Epithelial cell of proximal tubule (primary cell): ENCODE measurements around the gene PHACTR1. TPM values are rescaled to one million over a fixed set of nuclear protein-coding genes. Genes with fewer than 3 reads are reported as not detected.

ENCODE experiments used
- DNase-seq: peaks from one replicate; pipeline ENCODE4 v3.0.0-alpha.2; 2011; ENCODE audit warnings: low read depth
- H3K4me3 ChIP-seq: 2 replicates; pipeline ENCODE4 v1.5.1; 2011; ENCODE audit warnings: low read depth, mild to moderate bottlenecking, low read length
- total RNA-seq: library from RNA; depleted of rRNA; stranded (reverse); fragments of >200 nt; gene quantifications from 2 replicates; pipeline ENCODE4 v1.2.3, GENCODE V29; 2015
- TF ChIP-seq, protein P1 (sequence below): conservative IDR thresholded peaks from 2 replicates; pipeline ENCODE4 v1.5.1; 2012; ENCODE audit warnings: low read depth, mild to moderate bottlenecking, low read length

PHACTR1 gene
- total RNA-seq, 1 donor from 2014 or later, result 0.98 TPM

DNA sequence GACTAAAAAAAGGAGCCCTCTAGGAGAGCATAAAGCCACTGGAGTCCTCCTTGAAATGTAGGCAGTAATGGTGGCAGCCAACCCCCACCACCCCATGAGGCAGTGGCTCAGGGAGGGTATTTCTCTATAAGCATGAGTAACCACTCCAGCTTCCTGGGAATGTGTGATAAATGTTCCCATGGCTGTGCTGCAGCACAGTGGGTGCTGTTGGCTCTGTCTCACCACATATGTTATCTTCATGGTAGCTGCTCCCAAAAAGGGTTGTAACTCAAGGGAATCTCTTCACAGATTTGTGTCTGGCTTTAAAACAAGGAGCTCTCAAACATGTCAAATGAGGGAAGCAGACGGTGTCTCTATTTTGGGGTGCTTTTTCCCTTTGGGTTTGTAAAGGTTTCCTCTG is 7.5 kb upstream of the PHACTR1 start:
- H3K4me3 ChIP-seq, result no peak overlapping the region
- TF ChIP-seq, protein P1, sequence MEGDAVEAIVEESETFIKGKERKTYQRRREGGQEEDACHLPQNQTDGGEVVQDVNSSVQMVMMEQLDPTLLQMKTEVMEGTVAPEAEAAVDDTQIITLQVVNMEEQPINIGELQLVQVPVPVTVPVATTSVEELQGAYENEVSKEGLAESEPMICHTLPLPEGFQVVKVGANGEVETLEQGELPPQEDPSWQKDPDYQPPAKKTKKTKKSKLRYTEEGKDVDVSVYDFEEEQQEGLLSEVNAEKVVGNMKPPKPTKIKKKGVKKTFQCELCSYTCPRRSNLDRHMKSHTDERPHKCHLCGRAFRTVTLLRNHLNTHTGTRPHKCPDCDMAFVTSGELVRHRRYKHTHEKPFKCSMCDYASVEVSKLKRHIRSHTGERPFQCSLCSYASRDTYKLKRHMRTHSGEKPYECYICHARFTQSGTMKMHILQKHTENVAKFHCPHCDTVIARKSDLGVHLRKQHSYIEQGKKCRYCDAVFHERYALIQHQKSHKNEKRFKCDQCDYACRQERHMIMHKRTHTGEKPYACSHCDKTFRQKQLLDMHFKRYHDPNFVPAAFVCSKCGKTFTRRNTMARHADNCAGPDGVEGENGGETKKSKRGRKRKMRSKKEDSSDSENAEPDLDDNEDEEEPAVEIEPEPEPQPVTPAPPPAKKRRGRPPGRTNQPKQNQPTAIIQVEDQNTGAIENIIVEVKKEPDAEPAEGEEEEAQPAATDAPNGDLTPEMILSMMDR, result no peak
- peak; percentile 13 for DNase-seq

DNA sequence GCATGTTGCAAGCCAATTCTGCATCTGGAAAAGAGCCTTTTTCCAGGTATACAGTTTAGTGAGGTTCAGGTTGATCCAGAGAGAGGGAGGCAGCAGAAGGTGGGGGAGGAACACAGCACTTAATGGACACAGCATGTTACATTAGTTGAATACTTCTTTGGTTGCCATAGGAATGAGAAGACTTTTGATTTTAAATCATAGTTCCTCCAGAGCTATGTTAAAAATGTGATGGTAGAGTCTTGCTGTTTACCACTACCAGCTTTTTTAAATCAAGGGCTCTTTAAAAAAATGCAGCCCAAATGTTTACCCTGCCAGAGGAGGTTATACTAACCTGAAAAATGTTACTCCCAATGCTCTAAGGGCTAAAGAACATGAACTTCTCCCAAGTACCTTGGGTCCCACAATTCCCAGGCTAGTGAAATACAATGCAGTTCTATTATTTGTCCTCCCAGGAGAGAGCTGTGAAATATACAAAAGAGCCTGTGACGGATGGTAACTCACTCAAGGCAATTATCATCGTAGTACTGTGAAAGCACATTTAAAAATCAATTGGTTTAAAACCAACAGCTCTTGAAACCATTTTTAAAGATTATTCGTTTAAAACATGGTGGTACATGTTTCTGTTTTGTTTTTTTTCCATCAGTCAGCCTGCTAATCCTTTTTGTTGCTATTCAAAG is 6.9 kb upstream of the PHACTR1 start:
- TF ChIP-seq, protein P1, result no peak
- DNase-seq, result no peak

DNA sequence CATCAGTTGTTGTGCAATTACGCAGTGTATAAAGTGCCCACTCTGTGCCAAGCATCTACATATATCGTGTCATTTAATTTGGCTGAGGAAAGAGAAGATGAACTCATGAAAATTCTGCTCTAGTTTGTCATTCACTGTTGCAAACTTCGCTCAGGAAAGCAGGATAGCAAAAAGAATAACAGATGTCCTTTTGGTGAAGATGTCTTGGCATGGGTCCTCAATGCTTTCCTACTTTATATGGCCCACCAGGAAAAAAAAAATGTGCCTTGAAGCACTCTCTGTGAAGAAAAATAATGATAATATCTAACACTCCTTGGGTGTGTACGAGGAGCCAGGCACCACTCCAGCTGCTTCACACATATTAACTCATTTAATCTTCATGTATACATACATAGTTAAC is 5.6 kb upstream of the PHACTR1 start:
- H3K4me3 ChIP-seq, result no peak overlapping the region
- TF ChIP-seq, protein P1, result no peak
- no peak for DNase-seq

More for the DNA sequence above, 6.9 kb upstream of the PHACTR1 start:
- H3K4me3 ChIP-seq, result no peak overlapping the region

DNA sequence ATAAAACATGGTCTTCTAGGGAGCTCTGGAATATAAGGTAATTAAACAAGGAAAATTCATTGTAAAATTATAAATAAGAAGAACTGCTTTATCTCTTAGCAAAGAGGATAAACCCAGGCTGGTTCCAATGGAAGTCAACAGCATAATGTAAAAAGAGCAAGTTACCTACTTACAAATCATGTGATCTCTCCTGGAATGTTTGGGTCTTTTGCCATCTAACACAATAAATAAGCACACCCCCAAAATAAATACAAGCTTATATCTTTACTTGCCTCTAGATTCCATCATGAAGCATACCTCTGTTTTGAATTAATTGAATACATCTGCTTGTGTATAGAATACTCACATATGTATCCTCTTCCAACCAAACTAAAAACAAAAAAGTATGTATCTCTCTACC is 2.5 kb upstream of the PHACTR1 start:
- DNase-seq, result no peak
- H3K4me3 ChIP-seq, result no peak overlapping the region
- TF ChIP-seq, protein P1, result no peak

DNA sequence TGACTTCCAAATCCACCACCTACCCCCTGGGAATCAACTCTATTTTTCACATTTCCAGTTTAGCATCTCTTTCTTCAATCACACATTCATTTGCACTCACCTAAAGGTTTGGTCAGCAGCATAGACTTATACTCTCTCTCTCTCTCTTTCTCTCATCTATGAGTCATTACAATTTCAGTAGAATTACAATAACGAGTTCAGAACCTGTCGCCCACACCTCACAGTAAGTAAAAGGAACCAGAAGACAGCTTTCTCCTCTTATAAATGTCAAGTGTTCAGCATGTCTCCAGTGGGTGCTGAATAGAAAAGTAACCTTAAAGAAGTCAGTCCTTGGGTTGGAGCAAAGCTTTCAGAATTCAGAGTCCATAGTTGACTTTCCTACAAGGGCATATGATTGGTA is 1.1 kb upstream of the PHACTR1 start:
- DNase-seq, result no peak
- TF ChIP-seq, protein P1, result no peak
- no peak overlapping the region for H3K4me3 ChIP-seq

DNA sequence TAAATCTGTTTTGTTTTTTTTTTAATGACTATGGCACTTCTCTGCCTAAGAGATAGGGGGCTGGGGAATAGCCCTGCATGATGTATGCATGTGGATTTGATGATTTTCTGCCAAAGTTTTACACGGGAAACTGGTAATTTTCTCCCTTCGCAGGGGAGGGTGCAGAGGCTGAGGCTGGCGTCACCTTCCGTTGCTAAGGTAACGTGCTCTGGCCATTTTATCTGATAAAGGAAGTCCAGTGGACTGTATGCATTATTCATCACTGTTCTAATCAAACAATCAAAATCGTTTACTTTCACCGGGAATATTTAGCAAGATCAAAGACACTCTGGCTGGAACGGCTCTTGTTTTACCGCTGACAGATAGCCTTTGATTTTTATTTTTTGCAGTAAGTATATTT is 789 bp downstream of the PHACTR1 start:
- DNase-seq, result no peak
- no peak overlapping the region for H3K4me3 ChIP-seq
- TF ChIP-seq, protein P1, result no peak

DNA sequence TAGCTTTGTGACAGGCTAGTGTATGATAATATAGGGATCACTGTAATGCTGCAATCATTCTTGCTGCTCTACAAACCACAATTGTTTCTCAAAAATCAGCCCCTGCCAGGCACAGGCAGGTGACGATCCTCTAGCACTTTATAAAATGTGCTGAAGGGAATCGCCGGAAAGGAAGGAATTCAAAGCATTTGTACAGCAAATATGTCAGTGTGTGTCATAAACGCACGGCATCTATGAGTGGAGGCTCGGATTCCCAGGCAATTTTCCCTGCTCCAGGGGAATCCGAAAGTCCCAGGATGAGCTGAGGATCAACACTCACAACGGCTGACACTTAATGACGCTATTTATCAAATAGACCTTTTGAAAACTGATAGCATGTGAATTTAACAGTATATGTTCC is 1.4 kb downstream of the PHACTR1 start:
- TF ChIP-seq, protein P1, result no peak
- DNase-seq, result peak; percentile 10
- H3K4me3 ChIP-seq, result no peak overlapping the region
